Gastroesophageal sphincter (tissue), 2 donors: ENCODE measurements around the gene CLEC4F.

ENCODE experiments used
- POLR2A ChIP-seq, 2 donors: fragments of 450-650 bp; IDR thresholded peaks; one replicate each; pipeline ENCODE4 v1.6.1; 2017; ENCODE audit warnings: antibody characterized with exemption in 2 of 2, mild to moderate bottlenecking in 2 of 2, moderate library complexity in 1 of 2
- POLR2AphosphoS5 ChIP-seq: sonication (generic); formaldehyde crosslinking; IDR thresholded peaks from one replicate; pipeline ENCODE4 v1.6.1; 2017; ENCODE audit warnings: antibody characterized with exemption

- TF ChIP-seq POLR2AphosphoS5, result no peak
- no peak for TF ChIP-seq POLR2A (IDR thresholded peaks at IDR 0.05)
These were observed 13.7 kb upstream of the CLEC4F start for GRCh38 chr2:70834106-70834505.
